Measurements from ENCODE around the gene SPRR5.

The SPRR5 gene

GRCh38 chr1:152983234-152983633 lies 36.2 kb downstream of the SPRR5 start:
- no peaks in the 10 kb centered on the region for H3K79me2 ChIP-seq (ENCODE audit: insufficient read depth, low read length)
- H3K9me3 ChIP-seq (ENCODE audit: insufficient read depth, low read length, severe bottlenecking) = no peaks in the 10 kb centered on the region
- no peak overlapping the region for H3K9ac ChIP-seq (ENCODE audit: low read depth, low read length)
- ATAC-seq (ENCODE audit: insufficient read depth, low read depth) (no peak), DNase-seq (no peak)
- no peak overlapping the region for H2AFZ ChIP-seq (ENCODE audit: low read depth, low read length)
- no peaks in the 10 kb centered on the region for H3K4me1 ChIP-seq (ENCODE audit: insufficient read depth, low read length)
- peaks cover 6% of the 10 kb centered on the region for H3K27me3 ChIP-seq (ENCODE audit: insufficient read depth, low read length, poor library complexity)
- TF ChIP-seq EZH2 (IDR thresholded peaks at IDR 0.05; ENCODE audit: borderline replicate concordance, low read depth, low read length, severe bottlenecking) (no peak), CTCF (IDR thresholded peaks at IDR 0.05; ENCODE audit: borderline replicate concordance, extremely low read depth, low read length, poor library complexity, severe bottlenecking) (no peak)
- H3K36me3 ChIP-seq (ENCODE audit: insufficient read depth, low read length) = no peaks in the 10 kb centered on the region
- no peak overlapping the region for H3K4me2 ChIP-seq (ENCODE audit: insufficient read depth, low read length)
- no peaks in the 10 kb centered on the region for H4K20me1 ChIP-seq (ENCODE audit: insufficient read depth, low read length)
- no peak overlapping the region for H3K27ac ChIP-seq (ENCODE audit: low read length)
- no peak overlapping the region for H3K4me3 ChIP-seq (ENCODE audit: low read depth in 1 of 2, low read length in 2 of 2)

GRCh38 chr1:152983743-152984142 lies 36.7 kb downstream of the SPRR5 start, which contains the start of gene SPRR1A:
Gene SPRR1A (plus strand): TSS chr1:152984081. CDS start chr1:152985231, 1,150 bp downstream.
- no peak within 1 kb of the TSS for H3K4me2 ChIP-seq (ENCODE audit: insufficient read depth, low read length)
- H2AFZ ChIP-seq (ENCODE audit: low read depth, low read length) = no peak within 1 kb of the TSS
- DNase-seq (no peak), ATAC-seq (ENCODE audit: insufficient read depth, low read depth) (no peak)
- no peak within 1 kb of the TSS for H3K9ac ChIP-seq (ENCODE audit: low read depth, low read length)
- no peaks in the 10 kb centered on the region for H3K36me3 ChIP-seq (ENCODE audit: insufficient read depth, low read length)
- H3K79me2 ChIP-seq (ENCODE audit: insufficient read depth, low read length) = no peaks in the 10 kb centered on the region
- H3K27ac ChIP-seq (ENCODE audit: low read length) = no peak within 1 kb of the TSS
- H3K27me3 ChIP-seq (ENCODE audit: insufficient read depth, low read length, poor library complexity) = peaks cover 6% of the 10 kb centered on the region
- H3K9me3 ChIP-seq (ENCODE audit: insufficient read depth, low read length, severe bottlenecking) = no peaks in the 10 kb centered on the region
- no peaks in the 10 kb centered on the region for H4K20me1 ChIP-seq (ENCODE audit: insufficient read depth, low read length)
- TF ChIP-seq EZH2 (IDR thresholded peaks at IDR 0.05; ENCODE audit: borderline replicate concordance, low read depth, low read length, severe bottlenecking) (no peak), CTCF (IDR thresholded peaks at IDR 0.05; ENCODE audit: borderline replicate concordance, extremely low read depth, low read length, poor library complexity, severe bottlenecking) (no peak)
- H3K4me1 ChIP-seq (ENCODE audit: insufficient read depth, low read length) = no peaks in the 10 kb centered on the region
- H3K4me3 ChIP-seq (ENCODE audit: low read depth in 1 of 2, low read length in 2 of 2) = no peak within 1 kb of the TSS

GRCh38 chr1:152986578-152986977 lies 39.6 kb downstream of the SPRR5 start:
- peaks cover 6% of the 10 kb centered on the region for H3K27me3 ChIP-seq (ENCODE audit: insufficient read depth, low read length, poor library complexity)
- H3K79me2 ChIP-seq (ENCODE audit: insufficient read depth, low read length) = no peaks in the 10 kb centered on the region
- no peaks in the 10 kb centered on the region for H3K9me3 ChIP-seq (ENCODE audit: insufficient read depth, low read length, severe bottlenecking)
- H3K9ac ChIP-seq (ENCODE audit: low read depth, low read length) = no peak overlapping the region
- no peaks in the 10 kb centered on the region for H3K36me3 ChIP-seq (ENCODE audit: insufficient read depth, low read length)
- ATAC-seq (ENCODE audit: insufficient read depth, low read depth) (no peak), DNase-seq (no peak)
- TF ChIP-seq EZH2 (IDR thresholded peaks at IDR 0.05; ENCODE audit: borderline replicate concordance, low read depth, low read length, severe bottlenecking) (no peak), CTCF (IDR thresholded peaks at IDR 0.05; ENCODE audit: borderline replicate concordance, extremely low read depth, low read length, poor library complexity, severe bottlenecking) (no peak)
- H3K4me1 ChIP-seq (ENCODE audit: insufficient read depth, low read length) = no peaks in the 10 kb centered on the region
- H3K4me2 ChIP-seq (ENCODE audit: insufficient read depth, low read length) = no peak overlapping the region
- no peaks in the 10 kb centered on the region for H4K20me1 ChIP-seq (ENCODE audit: insufficient read depth, low read length)
- H2AFZ ChIP-seq (ENCODE audit: low read depth, low read length) = no peak overlapping the region
- H3K4me3 ChIP-seq (ENCODE audit: low read depth in 1 of 2, low read length in 2 of 2) = no peak overlapping the region
- no peak overlapping the region for H3K27ac ChIP-seq (ENCODE audit: low read length)

GRCh38 chr1:152993186-152993585 lies 46.2 kb downstream of the SPRR5 start:
- H3K27me3 ChIP-seq (ENCODE audit: insufficient read depth, low read length, poor library complexity) = peaks cover 17% of the 10 kb centered on the region
- ATAC-seq (ENCODE audit: insufficient read depth, low read depth) = no peak
- no peak overlapping the region for H3K4me2 ChIP-seq (ENCODE audit: insufficient read depth, low read length)
- H3K4me1 ChIP-seq (ENCODE audit: insufficient read depth, low read length) = no peaks in the 10 kb centered on the region
- no peak overlapping the region for H3K9ac ChIP-seq (ENCODE audit: low read depth, low read length)
- no peak overlapping the region for H3K27ac ChIP-seq (ENCODE audit: low read length)
- H3K9me3 ChIP-seq (ENCODE audit: insufficient read depth, low read length, severe bottlenecking) = peaks cover 2% of the 10 kb centered on the region
- H3K36me3 ChIP-seq (ENCODE audit: insufficient read depth, low read length) = no peaks in the 10 kb centered on the region
- H3K79me2 ChIP-seq (ENCODE audit: insufficient read depth, low read length) = no peaks in the 10 kb centered on the region
- TF ChIP-seq EZH2 (IDR thresholded peaks at IDR 0.05; ENCODE audit: borderline replicate concordance, low read depth, low read length, severe bottlenecking) (no peak), CTCF (IDR thresholded peaks at IDR 0.05; ENCODE audit: borderline replicate concordance, extremely low read depth, low read length, poor library complexity, severe bottlenecking) (no peak)
- no peak overlapping the region for H3K4me3 ChIP-seq (ENCODE audit: low read depth in 1 of 2, low read length in 2 of 2)
- no peak overlapping the region for H2AFZ ChIP-seq (ENCODE audit: low read depth, low read length)
- DNase-seq = no peak
- H4K20me1 ChIP-seq (ENCODE audit: insufficient read depth, low read length) = no peaks in the 10 kb centered on the region
